Measurements from ENCODE around the gene BMP7.
"Not testable (repeated sequence)": the region's sequence is repeated elsewhere in the genome, so short reads cannot be mapped to it uniquely, and the experiment has no call there.

BMP7 gene

DNA sequence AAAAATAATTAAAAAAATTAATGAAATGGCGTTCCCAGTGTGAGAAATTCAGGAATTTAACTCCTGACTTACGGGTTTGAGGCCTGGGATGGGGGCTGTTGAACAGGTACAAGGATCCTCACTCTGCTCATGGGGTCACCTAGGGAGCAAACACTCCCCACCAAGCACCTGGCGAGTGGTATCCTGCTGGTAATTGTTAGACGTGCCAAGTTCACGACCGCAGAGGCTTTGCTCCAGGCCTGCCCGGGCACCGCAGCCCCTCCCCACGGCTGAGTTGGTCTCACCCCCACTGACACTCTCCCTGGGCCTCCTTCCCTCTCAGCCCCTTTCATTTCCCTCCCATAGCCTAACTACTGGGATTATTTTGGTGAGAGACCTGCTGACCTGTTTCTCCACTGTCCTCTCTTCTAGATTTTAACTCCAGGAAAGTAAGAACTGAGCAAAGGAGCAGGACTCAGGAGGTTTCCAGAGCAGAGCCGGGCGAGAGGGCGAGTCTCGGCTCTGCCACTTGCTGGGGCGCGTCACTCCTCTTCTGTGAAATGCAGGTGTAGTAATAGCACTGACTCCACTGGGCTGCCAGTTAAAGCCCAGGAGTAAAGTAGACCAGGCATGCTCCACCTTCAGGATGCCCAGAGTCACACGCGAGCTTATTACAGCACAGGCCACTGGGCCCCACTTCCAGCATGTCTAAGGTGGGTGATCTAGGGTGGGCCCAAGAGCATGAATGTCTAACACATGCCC lies 22.8 kb downstream of the BMP7 start:
- Histone ChIP-seq H3K4me3 (ENCODE audit: low read depth in 1 of 2, low read length in 2 of 2) (no peak overlapping the region), H3K27ac (ENCODE audit: low read depth, low read length) (no peak overlapping the region), H3K9me3 (ENCODE audit: control insufficient read depth in 1 of 2, low read length in 2 of 2) (no peaks in the 10 kb centered on the region), H3K27me3 (ENCODE audit: control insufficient read depth in 1 of 2, insufficient read depth in 2 of 2, low read length in 2 of 2) (no peaks in the 10 kb centered on the region), H3K36me3 (ENCODE audit: control insufficient read depth in 1 of 2, insufficient read depth in 2 of 2, low read length in 2 of 2) (no peaks in the 10 kb centered on the region), H3K9ac (ENCODE audit: low read depth in 1 of 2, low read length in 2 of 2) (no peak overlapping the region), H3K4me1 (ENCODE audit: control insufficient read depth in 1 of 2, insufficient read depth in 2 of 2, low read length in 2 of 2) (no peaks in the 10 kb centered on the region)

DNA sequence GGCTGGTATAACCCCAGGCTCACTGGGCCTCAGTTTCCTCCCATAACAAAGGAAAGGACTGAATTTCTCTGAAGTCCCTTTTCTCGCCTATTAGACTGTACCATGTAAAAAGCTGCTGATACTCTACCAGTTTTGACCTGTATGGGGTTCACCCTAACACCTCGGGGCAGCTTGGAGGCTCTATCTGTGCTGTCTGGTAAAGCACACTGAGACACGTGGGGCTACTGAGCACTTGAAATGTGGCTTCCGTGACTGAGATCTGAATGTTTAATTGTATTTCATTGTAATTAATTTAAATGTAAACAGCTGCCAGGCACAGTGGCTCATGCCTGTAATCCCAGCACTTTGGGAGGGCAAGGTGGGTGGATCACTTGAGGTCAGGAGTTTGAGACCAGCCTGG lies 24.0 kb downstream of the BMP7 start:
- Histone ChIP-seq H3K9me3 (ENCODE audit: control insufficient read depth in 1 of 2, low read length in 2 of 2) (no peaks in the 10 kb centered on the region), H3K27ac (ENCODE audit: low read depth, low read length) (no peak overlapping the region), H3K4me1 (ENCODE audit: control insufficient read depth in 1 of 2, insufficient read depth in 2 of 2, low read length in 2 of 2) (no peaks in the 10 kb centered on the region), H3K9ac (ENCODE audit: low read depth in 1 of 2, low read length in 2 of 2) (no peak overlapping the region), H3K4me3 (ENCODE audit: low read depth in 1 of 2, low read length in 2 of 2) (no peak overlapping the region), H3K36me3 (ENCODE audit: control insufficient read depth in 1 of 2, insufficient read depth in 2 of 2, low read length in 2 of 2) (no peaks in the 10 kb centered on the region), H3K27me3 (ENCODE audit: control insufficient read depth in 1 of 2, insufficient read depth in 2 of 2, low read length in 2 of 2) (no peaks in the 10 kb centered on the region)

DNA sequence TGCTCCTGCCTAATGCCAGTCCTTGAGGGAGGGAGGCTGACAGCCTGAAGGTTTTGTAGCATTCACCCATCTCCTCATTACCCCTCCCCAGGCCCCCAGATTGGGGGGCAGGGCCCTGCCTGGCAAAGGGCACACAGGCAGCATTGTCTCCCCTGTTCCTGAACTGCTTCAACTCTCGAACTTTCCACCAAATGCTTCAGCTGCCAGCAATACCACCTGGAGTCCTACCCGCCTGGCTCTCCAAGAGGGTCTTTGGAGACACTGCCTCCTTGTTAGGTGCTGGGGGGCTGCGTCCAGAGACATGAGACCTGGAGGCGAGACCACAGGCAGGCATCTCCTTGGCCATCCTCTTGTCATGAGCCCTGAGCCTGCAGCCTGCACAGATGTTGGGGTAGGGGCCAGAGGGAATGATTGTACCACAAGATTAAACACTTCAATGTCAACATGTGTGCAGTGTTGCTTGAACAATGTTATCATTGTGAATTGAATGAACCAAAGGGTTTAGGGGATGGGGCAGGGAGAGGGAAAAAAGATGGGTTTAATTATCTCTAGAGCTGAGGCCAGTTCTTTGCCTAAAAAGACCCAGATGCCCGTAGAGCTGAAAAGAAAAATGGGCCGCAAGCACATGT lies 25.0 kb downstream of the BMP7 start:
- Histone ChIP-seq H3K27ac (ENCODE audit: low read depth, low read length) (no peak overlapping the region), H3K36me3 (ENCODE audit: control insufficient read depth in 1 of 2, insufficient read depth in 2 of 2, low read length in 2 of 2) (no peaks in the 10 kb centered on the region), H3K9ac (ENCODE audit: low read depth in 1 of 2, low read length in 2 of 2) (no peak overlapping the region), H3K27me3 (ENCODE audit: control insufficient read depth in 1 of 2, insufficient read depth in 2 of 2, low read length in 2 of 2) (no peaks in the 10 kb centered on the region), H3K4me3 (ENCODE audit: low read depth in 1 of 2, low read length in 2 of 2) (no peak overlapping the region), H3K4me1 (ENCODE audit: control insufficient read depth in 1 of 2, insufficient read depth in 2 of 2, low read length in 2 of 2) (no peaks in the 10 kb centered on the region), H3K9me3 (ENCODE audit: control insufficient read depth in 1 of 2, low read length in 2 of 2) (no peaks in the 10 kb centered on the region)

DNA sequence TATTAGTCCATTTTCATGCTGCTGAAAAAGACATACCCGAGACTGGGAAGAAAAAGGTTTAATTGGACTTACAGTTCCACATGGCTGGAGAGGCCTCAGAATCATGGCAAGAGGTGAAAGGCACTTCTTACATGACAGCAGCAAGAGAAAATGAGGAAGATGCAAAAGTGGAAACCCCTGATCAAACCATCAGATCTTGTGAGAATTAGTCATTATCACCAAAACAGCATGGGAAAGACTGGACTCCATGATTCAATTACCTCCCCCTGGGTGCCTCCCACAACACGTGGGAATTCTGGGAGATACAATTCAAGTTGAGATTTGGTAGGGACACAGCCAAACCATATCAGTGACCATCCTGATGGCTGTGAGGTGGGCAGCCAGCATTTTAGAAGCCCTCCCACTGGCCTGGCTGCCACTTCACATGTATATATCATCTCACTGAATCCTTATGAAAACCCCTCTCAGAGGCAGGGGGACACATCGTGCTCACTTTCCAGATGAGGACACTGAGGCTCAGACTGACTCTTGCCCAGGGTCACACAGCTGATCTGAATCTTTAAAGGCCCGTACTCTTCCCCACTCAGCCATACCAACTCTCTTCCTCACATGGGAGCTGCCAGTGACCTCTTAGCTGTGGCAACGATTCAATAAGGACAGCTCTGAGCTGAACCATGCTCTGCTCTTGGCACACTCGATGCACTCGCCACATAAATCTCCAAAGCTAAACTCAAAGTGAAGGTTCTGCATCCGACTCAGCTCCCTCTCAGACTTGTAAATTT lies 25.7 kb downstream of the BMP7 start:
- no peak overlapping the region for H3K27ac ChIP-seq (ENCODE audit: low read depth, low read length)
- H3K36me3 ChIP-seq (ENCODE audit: control insufficient read depth in 1 of 2, insufficient read depth in 2 of 2, low read length in 2 of 2), result no peaks in the 10 kb centered on the region
- no peak overlapping the region for H3K9ac ChIP-seq (ENCODE audit: low read depth in 1 of 2, low read length in 2 of 2)
- no peak overlapping the region for H3K4me3 ChIP-seq (ENCODE audit: low read depth in 1 of 2, low read length in 2 of 2)
- no peaks in the 10 kb centered on the region for H3K9me3 ChIP-seq (ENCODE audit: control insufficient read depth in 1 of 2, low read length in 2 of 2)
- no peaks in the 10 kb centered on the region for H3K27me3 ChIP-seq (ENCODE audit: control insufficient read depth in 1 of 2, insufficient read depth in 2 of 2, low read length in 2 of 2)
- no peaks in the 10 kb centered on the region for H3K4me1 ChIP-seq (ENCODE audit: control insufficient read depth in 1 of 2, insufficient read depth in 2 of 2, low read length in 2 of 2)

DNA sequence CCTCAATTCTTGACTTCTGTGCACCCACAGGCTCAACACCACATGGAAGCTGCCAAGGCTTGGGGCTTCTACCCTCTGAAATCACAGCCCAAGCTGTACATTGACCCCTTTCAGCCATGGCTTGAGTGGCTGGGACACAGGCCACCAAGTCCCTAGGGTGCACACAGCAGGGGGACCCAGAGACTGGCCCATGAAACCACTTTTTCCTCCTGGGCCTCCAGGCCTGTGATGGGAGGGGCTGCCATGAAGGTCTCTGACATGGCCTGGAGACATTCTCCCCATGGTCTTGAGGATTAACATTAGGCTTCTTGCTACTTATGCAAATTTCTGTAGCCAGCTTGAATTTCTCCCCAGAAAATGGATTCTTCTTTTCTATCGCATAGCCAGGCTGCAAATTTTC lies 26.7 kb downstream of the BMP7 start:
- H3K27me3 ChIP-seq (ENCODE audit: control insufficient read depth in 1 of 2, insufficient read depth in 2 of 2, low read length in 2 of 2); H3K27ac ChIP-seq (ENCODE audit: low read depth, low read length); H3K9me3 ChIP-seq (ENCODE audit: control insufficient read depth in 1 of 2, low read length in 2 of 2); H3K4me3 ChIP-seq (ENCODE audit: low read depth in 1 of 2, low read length in 2 of 2); H3K36me3 ChIP-seq (ENCODE audit: control insufficient read depth in 1 of 2, insufficient read depth in 2 of 2, low read length in 2 of 2); H3K9ac ChIP-seq (ENCODE audit: low read depth in 1 of 2, low read length in 2 of 2); H3K4me1 ChIP-seq (ENCODE audit: control insufficient read depth in 1 of 2, insufficient read depth in 2 of 2, low read length in 2 of 2): not testable (repeated sequence)

DNA sequence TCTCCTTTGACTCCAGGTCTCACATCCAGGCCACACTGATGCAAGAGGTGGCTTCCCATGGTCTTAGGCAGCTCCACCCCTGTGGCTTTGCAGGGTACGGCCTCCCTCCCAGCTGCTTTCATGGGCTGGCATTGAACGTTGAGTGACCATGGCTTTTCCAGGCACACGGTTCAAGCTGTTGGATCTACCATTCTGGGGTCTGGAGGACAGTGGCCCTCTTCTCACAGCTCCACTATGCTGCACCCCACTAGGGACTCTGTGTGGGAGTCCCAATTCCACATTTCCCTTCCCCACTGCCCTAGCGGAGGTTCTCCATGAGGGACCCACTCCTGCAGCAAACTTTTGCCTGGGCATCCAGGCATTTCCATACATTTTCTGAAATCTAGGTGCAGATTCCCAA lies 27.1 kb downstream of the BMP7 start:
- not testable (repeated sequence) for H3K9ac ChIP-seq (ENCODE audit: low read depth in 1 of 2, low read length in 2 of 2); H3K4me1 ChIP-seq (ENCODE audit: control insufficient read depth in 1 of 2, insufficient read depth in 2 of 2, low read length in 2 of 2); H3K27ac ChIP-seq (ENCODE audit: low read depth, low read length); H3K4me3 ChIP-seq (ENCODE audit: low read depth in 1 of 2, low read length in 2 of 2); H3K9me3 ChIP-seq (ENCODE audit: control insufficient read depth in 1 of 2, low read length in 2 of 2); H3K27me3 ChIP-seq (ENCODE audit: control insufficient read depth in 1 of 2, insufficient read depth in 2 of 2, low read length in 2 of 2); H3K36me3 ChIP-seq (ENCODE audit: control insufficient read depth in 1 of 2, insufficient read depth in 2 of 2, low read length in 2 of 2)

DNA sequence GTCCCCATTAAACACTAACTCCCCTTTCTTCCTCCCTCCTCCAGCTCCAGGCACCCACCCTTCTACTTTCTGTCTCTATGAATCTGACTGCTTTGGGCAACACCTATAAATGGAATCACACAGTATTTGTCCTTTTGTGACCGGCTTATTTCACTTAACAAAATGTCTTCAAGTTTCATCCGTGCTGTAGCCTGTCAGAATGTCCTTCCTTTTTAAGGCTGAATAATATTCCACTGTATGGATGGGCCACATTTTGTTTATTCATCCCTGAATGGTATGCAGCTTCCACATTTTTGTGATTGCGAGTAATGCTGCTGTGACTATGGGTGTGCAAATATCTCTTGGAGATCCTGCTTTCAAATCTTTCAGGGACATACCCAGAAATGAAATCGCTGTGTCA lies 28.4 kb downstream of the BMP7 start:
- H3K27me3 ChIP-seq (ENCODE audit: control insufficient read depth in 1 of 2, insufficient read depth in 2 of 2, low read length in 2 of 2), result no peaks in the 10 kb centered on the region
- no peaks in the 10 kb centered on the region for H3K4me1 ChIP-seq (ENCODE audit: control insufficient read depth in 1 of 2, insufficient read depth in 2 of 2, low read length in 2 of 2)
- no peak overlapping the region for H3K4me3 ChIP-seq (ENCODE audit: low read depth in 1 of 2, low read length in 2 of 2)
- H3K9ac ChIP-seq (ENCODE audit: low read depth in 1 of 2, low read length in 2 of 2), result no peak overlapping the region
- H3K9me3 ChIP-seq (ENCODE audit: control insufficient read depth in 1 of 2, low read length in 2 of 2), result no peaks in the 10 kb centered on the region
- H3K27ac ChIP-seq (ENCODE audit: low read depth, low read length), result no peak overlapping the region
- H3K36me3 ChIP-seq (ENCODE audit: control insufficient read depth in 1 of 2, insufficient read depth in 2 of 2, low read length in 2 of 2), result no peaks in the 10 kb centered on the region

DNA sequence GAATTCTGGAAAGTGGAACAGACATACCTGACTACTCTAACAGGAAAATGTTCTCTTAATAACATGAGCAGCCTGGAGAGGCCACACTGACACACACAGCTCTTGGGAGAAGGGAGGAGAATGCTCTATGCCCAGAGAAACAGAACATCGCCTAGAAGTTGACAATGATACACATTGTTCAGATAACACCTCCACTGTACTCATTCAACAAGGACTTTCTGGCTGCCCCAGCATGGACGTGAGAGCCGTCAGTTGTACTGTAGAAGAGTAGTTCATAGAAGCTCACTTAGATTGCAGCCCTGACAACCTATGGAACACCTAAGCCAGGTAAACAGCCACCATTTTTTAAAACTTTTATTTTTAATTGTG lies 28.9 kb downstream of the BMP7 start:
- H3K36me3 ChIP-seq (ENCODE audit: control insufficient read depth in 1 of 2, insufficient read depth in 2 of 2, low read length in 2 of 2), result no peaks in the 10 kb centered on the region
- no peak overlapping the region for H3K4me3 ChIP-seq (ENCODE audit: low read depth in 1 of 2, low read length in 2 of 2)

DNA sequence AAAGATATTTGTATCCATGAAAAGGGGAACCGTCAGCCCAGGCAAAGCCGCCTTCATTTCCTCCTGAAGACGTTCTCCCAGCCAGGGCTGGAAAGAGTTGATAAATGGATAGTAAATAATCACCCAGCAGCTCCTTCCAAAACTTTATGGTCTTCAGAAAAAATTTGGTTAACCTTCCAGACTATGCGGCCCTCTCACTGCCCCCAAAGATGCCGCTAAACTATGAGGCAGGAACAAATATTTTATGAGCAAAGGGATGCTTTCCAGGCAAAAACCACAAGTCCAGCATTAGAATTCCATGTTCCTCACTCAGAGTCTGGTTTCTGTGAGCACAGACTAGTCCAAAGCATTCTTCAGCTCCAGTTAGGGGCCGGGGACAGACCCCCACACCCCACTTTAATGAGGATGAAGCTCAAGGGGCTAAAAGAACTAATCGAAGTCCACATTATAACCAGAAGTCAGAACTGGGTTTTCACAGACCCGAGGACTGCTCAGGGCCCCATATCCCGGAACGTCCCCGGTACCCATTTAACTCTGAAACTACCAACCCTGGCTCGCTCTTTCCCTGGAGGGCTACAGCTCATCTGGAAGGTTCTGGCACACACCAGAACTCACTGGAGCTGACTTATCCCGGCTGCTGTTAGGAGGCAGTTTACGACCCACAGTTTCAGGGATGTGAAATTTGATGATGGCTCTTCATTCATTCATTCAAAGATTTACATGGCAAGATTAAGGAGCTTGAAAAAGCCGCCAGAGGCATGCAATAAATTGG lies 29.4 kb downstream of the BMP7 start:
- H3K4me3 ChIP-seq (ENCODE audit: low read depth in 1 of 2, low read length in 2 of 2), result no peak overlapping the region
- no peaks in the 10 kb centered on the region for H3K4me1 ChIP-seq (ENCODE audit: control insufficient read depth in 1 of 2, insufficient read depth in 2 of 2, low read length in 2 of 2)
- no peaks in the 10 kb centered on the region for H3K27me3 ChIP-seq (ENCODE audit: control insufficient read depth in 1 of 2, insufficient read depth in 2 of 2, low read length in 2 of 2)
- no peaks in the 10 kb centered on the region for H3K9me3 ChIP-seq (ENCODE audit: control insufficient read depth in 1 of 2, low read length in 2 of 2)
- H3K27ac ChIP-seq (ENCODE audit: low read depth, low read length), result no peak overlapping the region
- H3K36me3 ChIP-seq (ENCODE audit: control insufficient read depth in 1 of 2, insufficient read depth in 2 of 2, low read length in 2 of 2), result no peaks in the 10 kb centered on the region
- no peak overlapping the region for H3K9ac ChIP-seq (ENCODE audit: low read depth in 1 of 2, low read length in 2 of 2)

More for the DNA sequence above, 28.9 kb downstream of the BMP7 start:
- Histone ChIP-seq H3K27ac (ENCODE audit: low read depth, low read length) (no peak overlapping the region), H3K4me1 (ENCODE audit: control insufficient read depth in 1 of 2, insufficient read depth in 2 of 2, low read length in 2 of 2) (no peaks in the 10 kb centered on the region), H3K9me3 (ENCODE audit: control insufficient read depth in 1 of 2, low read length in 2 of 2) (no peaks in the 10 kb centered on the region), H3K27me3 (ENCODE audit: control insufficient read depth in 1 of 2, insufficient read depth in 2 of 2, low read length in 2 of 2) (no peaks in the 10 kb centered on the region), H3K9ac (ENCODE audit: low read depth in 1 of 2, low read length in 2 of 2) (no peak overlapping the region)

Data from duodenal mucosa (tissue), 2 donors.